ENCODE results near the gene NOL4L. TPM values are rescaled to one million over a fixed set of nuclear protein-coding genes. Genes with fewer than 3 reads are reported as not detected.

NOL4L gene
- total RNA-seq, 2 donors from 2014 or later: 18.0 to 59.7 TPM

GRCh38 chr20:32585586-32586127 is 524 bp upstream of the NOL4L start:
- Histone ChIP-seq H3K36me3 (no peaks in the 10 kb centered on the region), H3K27ac (no peak overlapping the region), H3K4me1 (replicated peaks) (no peaks in the 10 kb centered on the region), H3K9me3 (no peaks in the 10 kb centered on the region), H3K27me3 (replicated peaks; ENCODE audit: insufficient read depth) (no peaks in the 10 kb centered on the region), H3K4me3 (peak overlapping the region; percentile 54 to 63)
- 23% methylated on average over 26 of the region's 32 CpGs for WGBS
- intact Hi-C loops (cut with DNase I): no loop called here
- TF ChIP-seq POLR2AphosphoS5 (IDR thresholded peaks at IDR 0.05) (no peak), CTCF (IDR thresholded peaks at IDR 0.05) (no peak), POLR2A (IDR thresholded peaks at IDR 0.05) (no peak)
- DNase-seq (ENCODE audit: low spot score): no peak

- DNase-seq (ENCODE audit: low spot score): no peak
- intact Hi-C loops (cut with DNase I): no loop called here
- TF ChIP-seq POLR2AphosphoS5 (IDR thresholded peaks at IDR 0.05) (no peak), POLR2A (IDR thresholded peaks at IDR 0.05) (no peak), CTCF (IDR thresholded peaks at IDR 0.05) (no peak)
- 2% methylated on average over 18 of the region's 52 CpGs for WGBS
- Histone ChIP-seq H3K27ac (peak overlapping the region; percentile 39 to 66), H3K4me3 (peak overlapping the region; percentile 54 to 63), H3K36me3 (no peaks in the 10 kb centered on the region), H3K4me1 (replicated peaks) (no peaks in the 10 kb centered on the region), H3K9me3 (no peaks in the 10 kb centered on the region), H3K27me3 (replicated peaks; ENCODE audit: insufficient read depth) (no peaks in the 10 kb centered on the region)
These were observed 1.5 kb downstream of the NOL4L start for GRCh38 chr20:32583581-32584070.

- intact Hi-C loops (cut with DNase I): no loop called here
- peak overlapping the region; percentile 39 to 66 for H3K27ac ChIP-seq
These were observed 2.2 kb downstream of the NOL4L start for GRCh38 chr20:32582659-32583580.

GRCh38 chr20:32581839-32582658 is 3.1 kb downstream of the NOL4L start:
- DNase-seq (ENCODE audit: low spot score): no peak
- Histone ChIP-seq H3K4me3 (no peak overlapping the region), H3K4me1 (replicated peaks) (no peaks in the 10 kb centered on the region), H3K9me3 (no peaks in the 10 kb centered on the region), H3K27ac (peak overlapping the region in 1 of 2 donors; percentile 66), H3K36me3 (no peaks in the 10 kb centered on the region), H3K27me3 (replicated peaks; ENCODE audit: insufficient read depth) (no peaks in the 10 kb centered on the region)
- TF ChIP-seq POLR2A (IDR thresholded peaks at IDR 0.05): no peak
- no peak for TF ChIP-seq CTCF (IDR thresholded peaks at IDR 0.05)
- TF ChIP-seq POLR2AphosphoS5 (IDR thresholded peaks at IDR 0.05): no peak
- 73% methylated on average over 19 of the region's 20 CpGs for WGBS
- intact Hi-C loops (cut with DNase I): no loop called here

More at GRCh38 chr20:32582659-32583580, 2.2 kb downstream of the NOL4L start:
- TF ChIP-seq CTCF (IDR thresholded peaks at IDR 0.05) (no peak), POLR2A (IDR thresholded peaks at IDR 0.05) (no peak), POLR2AphosphoS5 (IDR thresholded peaks at IDR 0.05) (no peak)
- H3K4me1 ChIP-seq (replicated peaks): no peaks in the 10 kb centered on the region
- no peak for DNase-seq (ENCODE audit: low spot score)
- H3K9me3 ChIP-seq: no peaks in the 10 kb centered on the region
- no peaks in the 10 kb centered on the region for H3K36me3 ChIP-seq
- WGBS: 12% methylated on average over 44 of the region's 91 CpGs
- peak overlapping the region; percentile 54 to 63 for H3K4me3 ChIP-seq
- H3K27me3 ChIP-seq (replicated peaks; ENCODE audit: insufficient read depth): no peaks in the 10 kb centered on the region
